Occipital lobe (tissue), 2 donors: Measurements from ENCODE around the gene SIGLEC10. TPM values are rescaled to one million over a fixed set of nuclear protein-coding genes. Genes with fewer than 3 reads are reported as not detected.
"Not testable (repeated sequence)": the region's sequence is repeated elsewhere in the genome, so short reads cannot be mapped to it uniquely, and the experiment has no call there.

ENCODE experiments used
- DNase-seq: peaks from one replicate; lab custom pipeline; 2025; lab: John Stamatoyannopoulos, UW
- total RNA-seq: library from RNA; depleted of rRNA; stranded (reverse); fragments of >200 nt; gene quantifications from one replicate; pipeline ENCODE4 v1.2.3, GENCODE V29; 2014

SIGLEC10 gene, protein sequence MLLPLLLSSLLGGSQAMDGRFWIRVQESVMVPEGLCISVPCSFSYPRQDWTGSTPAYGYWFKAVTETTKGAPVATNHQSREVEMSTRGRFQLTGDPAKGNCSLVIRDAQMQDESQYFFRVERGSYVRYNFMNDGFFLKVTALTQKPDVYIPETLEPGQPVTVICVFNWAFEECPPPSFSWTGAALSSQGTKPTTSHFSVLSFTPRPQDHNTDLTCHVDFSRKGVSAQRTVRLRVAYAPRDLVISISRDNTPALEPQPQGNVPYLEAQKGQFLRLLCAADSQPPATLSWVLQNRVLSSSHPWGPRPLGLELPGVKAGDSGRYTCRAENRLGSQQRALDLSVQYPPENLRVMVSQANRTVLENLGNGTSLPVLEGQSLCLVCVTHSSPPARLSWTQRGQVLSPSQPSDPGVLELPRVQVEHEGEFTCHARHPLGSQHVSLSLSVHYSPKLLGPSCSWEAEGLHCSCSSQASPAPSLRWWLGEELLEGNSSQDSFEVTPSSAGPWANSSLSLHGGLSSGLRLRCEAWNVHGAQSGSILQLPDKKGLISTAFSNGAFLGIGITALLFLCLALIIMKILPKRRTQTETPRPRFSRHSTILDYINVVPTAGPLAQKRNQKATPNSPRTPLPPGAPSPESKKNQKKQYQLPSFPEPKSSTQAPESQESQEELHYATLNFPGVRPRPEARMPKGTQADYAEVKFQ
- total RNA-seq: 1.6 TPM

- no peak for DNase-seq
Observed at GRCh38 chr19:51417107-51417809, at the start of gene SIGLEC10. Gene SIGLEC10, minus strand, starts transcription at chr19:51417642. Its CDS starts 61 bp downstream, at chr19:51417581.

DNA sequence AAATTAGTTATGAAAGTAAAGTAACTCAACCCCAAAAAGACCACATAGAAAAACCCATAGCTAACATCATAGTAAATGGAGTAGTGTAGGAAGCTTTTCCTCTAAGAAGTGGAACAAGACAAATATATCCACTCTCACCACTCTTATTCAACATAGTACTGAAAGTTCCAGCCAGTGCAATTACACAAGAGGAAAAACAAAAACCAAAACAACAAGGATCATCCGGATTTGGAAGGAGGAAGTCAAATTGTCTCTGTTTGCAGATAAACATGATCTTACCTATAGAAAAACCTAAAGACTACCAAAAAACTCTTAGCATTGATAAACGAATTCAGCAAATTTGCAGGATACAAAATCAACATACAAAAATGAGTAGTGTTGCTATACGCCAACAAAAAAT is 49.3 kb upstream of the SIGLEC10 start:
- DNase-seq: no peak

DNA sequence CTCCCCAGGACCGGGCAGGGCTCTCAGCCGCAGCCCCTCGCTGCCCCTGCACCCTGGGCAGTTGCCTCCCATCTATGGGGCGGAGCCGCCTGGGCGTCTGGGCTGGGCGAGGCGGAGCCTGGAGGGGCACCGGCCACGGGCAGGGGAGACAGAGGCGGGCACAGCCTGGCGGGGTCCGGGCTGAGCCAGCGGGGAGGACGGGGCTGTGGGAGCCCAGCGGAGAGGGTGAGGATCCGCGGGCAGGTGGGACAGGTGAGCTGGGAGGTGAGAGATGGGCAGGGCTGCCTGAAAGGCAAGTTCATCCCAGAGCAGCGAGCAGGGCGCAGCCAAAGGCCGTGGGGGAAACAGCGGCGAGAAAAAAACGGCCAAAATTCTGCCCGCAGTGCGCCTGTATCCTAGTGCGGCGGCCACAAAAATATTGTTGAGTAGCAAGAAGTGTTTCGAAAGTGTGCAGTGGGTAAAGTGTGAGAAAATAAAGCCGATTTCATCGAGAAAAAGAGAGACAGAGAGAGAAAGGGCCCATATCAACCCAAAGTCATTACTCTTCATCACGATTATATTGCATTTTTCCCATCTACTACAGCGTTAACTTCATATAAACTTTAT is 46.6 kb upstream of the SIGLEC10 start:
- not testable (repeated sequence) for DNase-seq

GRCh38 chr19:51462681-51463080 is 45.2 kb upstream of the SIGLEC10 start:
- no peak for DNase-seq

DNA sequence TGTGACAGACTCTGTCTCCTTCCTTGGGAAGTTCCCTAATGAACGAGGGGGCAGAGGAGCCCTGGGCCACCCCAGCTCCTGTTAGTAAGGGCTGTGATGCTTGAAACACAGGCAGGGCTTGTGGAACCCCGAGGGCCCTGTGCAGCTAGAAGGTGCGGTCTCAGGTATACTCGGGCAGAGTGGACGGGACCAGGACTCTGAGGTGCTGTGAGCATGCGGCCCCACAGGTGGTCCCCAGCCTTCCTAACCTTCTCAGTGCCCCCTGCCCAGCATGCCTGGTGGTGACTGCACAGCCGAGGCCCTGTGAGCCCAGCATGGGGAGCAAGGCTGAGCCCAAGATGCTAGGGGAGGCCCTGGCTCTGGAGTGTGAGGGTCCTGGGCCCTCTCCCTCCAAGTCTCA is 44.8 kb upstream of the SIGLEC10 start:
- no peak for DNase-seq

GRCh38 chr19:51461723-51462161 is 44.3 kb upstream of the SIGLEC10 start:
- no peak for DNase-seq

GRCh38 chr19:51460164-51460992 is 42.9 kb upstream of the SIGLEC10 start:
- DNase-seq: no peak

DNA sequence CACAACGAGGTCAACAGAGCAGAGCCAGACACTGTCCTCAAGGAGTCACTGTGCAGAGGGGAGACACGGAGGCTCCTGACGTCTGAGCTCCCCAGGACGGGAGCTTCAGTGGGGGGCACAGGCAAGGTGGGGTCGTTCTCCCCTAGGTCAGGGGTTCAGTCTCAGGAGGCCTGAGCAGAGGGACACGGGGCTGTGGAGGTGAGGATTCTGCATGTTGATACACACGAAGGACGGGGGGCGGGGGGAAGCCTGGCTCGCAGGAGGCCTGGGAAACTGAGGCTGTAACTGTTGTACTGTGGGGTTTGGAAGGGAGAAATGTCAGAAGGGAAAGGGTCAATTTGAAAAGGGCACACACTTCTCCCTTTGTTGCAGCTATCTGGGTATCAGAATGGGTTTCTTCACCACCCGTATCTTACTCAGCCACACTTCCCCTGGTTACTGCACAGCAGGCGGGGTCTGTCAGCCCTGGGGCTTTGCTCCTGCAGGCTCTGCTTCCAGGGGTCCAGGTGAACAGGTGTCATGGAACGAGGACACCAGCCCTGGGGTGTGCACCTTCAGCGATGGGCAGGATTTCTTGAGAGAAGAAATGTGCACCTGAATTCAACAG is 41.6 kb upstream of the SIGLEC10 start:
- no peak for DNase-seq

DNA sequence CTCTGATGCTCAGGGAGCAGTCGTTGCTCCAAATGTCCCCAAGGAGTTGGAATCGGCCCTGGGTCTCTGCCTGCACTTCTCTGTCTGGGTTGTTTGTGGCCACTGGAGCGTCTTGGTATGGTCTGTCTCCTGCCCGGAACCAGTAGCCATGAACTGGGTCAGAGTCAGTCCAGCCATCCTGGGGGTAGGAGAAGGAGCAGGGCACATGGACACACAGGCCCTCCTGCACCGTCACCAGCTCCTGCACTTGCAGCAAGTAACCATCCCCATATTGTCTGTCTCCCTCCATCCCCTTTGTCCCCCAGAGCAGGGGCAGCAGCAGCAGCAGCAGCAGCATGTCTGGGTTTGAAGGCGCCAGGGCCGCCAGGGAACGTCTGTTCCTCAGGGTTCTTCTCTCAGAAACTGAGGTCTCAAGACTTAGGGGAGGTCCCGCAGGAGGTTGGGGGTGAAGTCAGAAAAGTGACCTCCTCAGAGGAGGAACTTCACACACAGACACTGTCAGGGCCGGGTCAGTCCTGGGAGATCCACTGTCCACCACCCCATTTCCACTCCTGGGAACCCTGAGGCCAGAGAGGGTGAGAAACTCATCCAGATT is 40.7 kb upstream of the SIGLEC10 start, which contains the start of gene SIGLEC8:
Gene SIGLEC8, minus strand, starts transcription at position 404 of the 595 bp plus-strand sequence. Its CDS starts 67 bp downstream, at position 337.
- no peak for DNase-seq

DNA sequence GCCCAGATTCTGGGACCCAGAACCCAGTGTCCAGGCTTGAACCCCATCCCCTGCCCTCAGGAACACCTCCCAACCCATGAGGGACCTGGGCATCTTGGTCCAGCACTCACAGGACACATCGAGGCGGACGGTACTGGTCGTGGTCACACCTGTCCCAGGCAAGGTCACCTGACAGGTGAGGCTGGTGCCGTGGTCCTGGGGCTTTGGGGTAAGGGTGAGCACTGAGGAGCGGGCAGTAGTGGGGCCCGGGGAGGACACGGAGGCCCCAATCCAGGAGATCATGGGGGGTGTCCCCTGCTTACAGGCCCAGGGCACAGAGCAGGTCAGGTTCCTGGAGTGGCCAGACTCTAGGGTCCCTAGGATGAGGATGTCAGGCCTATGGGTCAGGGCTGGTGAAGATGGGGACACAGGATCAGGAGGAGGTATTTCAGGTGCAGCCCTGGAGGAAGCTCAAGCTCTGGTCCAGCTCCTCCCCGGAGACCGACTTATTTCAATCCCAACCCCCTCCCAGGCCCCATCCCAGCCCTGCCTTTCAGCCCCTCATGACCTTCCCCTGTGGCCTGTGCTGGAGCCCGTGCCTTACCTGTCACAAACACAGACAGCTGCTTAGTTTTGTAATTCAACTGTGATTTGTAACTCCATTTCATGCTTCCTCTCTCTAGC is 40.0 kb upstream of the SIGLEC10 start:
- DNase-seq: no peak

- no peak for DNase-seq
Observed at GRCh38 chr19:51456541-51457290, 39.3 kb upstream of the SIGLEC10 start.

DNA sequence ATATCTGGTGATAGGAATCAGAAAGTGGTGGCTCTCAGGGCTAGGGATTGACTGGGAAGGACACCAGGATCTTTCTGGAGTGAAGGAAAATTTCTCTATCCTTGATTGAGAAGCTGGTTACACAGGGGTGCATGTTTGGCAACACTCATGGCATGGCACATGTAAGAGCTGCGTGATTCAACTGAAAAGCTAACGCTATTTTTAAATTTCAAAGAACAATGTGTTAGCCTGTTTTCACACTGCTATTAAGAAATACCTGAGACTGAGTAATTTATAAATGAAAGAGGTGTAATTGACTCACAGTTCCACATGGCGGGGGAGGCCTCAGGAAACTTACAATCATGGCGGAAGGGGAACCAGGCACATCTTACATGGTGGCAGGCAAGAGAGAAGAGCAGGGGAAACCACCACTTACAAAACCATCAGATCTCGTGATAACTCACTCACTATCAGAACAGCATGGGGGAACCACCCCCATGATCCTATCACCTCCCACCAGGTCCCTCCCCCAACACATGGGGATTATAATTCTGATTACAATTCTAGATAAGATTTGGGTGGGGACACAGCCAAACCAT is 33.4 kb upstream of the SIGLEC10 start:
- DNase-seq: no peak

GRCh38 chr19:51448411-51449016 is 31.1 kb upstream of the SIGLEC10 start:
- no peak for DNase-seq

- no peak for DNase-seq
Observed at GRCh38 chr19:51448011-51448410, 30.6 kb upstream of the SIGLEC10 start.

GRCh38 chr19:51447510-51447909 is 30.1 kb upstream of the SIGLEC10 start:
- not testable (repeated sequence) for DNase-seq

DNA sequence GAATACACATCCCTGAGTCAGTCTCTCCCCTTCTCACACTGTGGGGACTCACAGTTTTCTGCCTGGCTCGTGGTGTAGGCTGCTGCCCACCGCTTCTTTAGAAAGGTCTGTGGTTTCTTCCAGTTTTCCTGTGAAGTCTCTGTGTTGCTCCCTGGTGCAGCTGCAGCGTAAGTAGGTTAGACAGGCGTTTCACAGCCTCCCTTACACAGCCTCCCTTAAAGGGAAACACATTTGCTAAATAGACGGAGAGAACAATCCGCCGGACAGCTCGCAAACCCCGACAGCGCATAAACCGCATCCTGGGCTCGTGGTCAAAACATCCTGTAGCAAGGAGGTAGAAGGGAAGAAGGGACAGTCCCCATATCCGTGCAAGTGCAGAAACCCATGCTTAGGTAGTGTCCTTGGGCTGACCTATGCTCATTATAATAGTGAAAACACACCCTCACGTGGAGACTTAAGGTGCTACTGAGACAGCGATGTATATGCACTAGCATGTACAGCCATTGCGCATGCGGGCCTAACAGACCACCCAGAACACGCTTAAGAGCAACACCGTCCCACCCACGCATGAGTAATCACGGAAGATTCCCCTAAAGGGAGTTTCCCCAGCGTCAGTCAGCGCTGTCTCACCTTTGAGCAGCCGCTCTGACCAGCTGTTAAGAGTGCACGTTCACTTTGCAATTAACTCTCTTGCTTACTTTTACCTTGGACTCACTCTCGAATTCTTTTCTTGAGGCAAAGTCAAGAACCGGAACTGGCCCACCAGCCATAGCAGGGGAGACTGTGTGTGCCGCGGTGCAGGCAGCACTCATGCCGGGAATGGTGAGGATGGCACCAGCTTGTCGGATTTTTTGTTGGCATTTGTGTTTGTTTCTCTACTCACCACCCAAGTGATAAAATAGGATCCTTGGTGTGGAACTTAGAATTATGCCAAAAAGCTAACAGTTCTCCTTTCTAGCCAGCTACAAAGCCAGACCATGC is 24.3 kb upstream of the SIGLEC10 start:
- no peak for DNase-seq
